GM18511 (cell line): ENCODE data around the gene CLEC4D.
"Not testable (repeated sequence)": the region's sequence is repeated elsewhere in the genome, so short reads cannot be mapped to it uniquely, and the experiment has no call there.

Source experiments
- ATAC-seq: cut with Tn5 transposase; IDR thresholded peaks from one replicate; pipeline ENCODE4 v1.9.1; 2021; ENCODE audit warnings: mild to moderate bottlenecking, moderate library complexity; ENCODE audit not compliant: unreplicated experiment

The CLEC4D gene

GRCh38 chr12:8513256-8513655, at the start of gene CLEC4D:
Gene CLEC4D, plus strand, starts transcription at chr12:8513503. Its CDS starts 230 bp downstream, at chr12:8513733.
- ATAC-seq: no peak

GRCh38 chr12:8465301-8465996, 47.9 kb upstream of the CLEC4D start:
- ATAC-seq: no peak

DNA sequence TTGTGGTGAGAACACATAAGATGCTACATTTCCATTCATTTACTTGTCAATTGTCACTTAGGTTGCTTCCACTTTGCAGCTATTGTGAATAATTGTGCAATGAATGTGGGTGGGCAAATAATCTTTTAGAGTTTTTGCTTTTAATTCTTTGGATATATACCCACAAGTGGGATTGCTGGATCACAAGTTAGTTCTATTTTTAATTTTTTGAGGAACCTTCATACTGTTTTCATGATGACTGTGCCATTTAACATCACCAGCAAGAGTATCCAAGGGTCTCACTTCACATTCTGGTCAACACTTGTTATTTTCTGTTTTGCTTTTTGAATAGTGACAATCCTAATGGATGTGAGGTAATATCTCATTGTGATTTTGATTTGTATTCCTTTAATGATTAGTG, 47.1 kb upstream of the CLEC4D start:
- no peak for ATAC-seq

DNA sequence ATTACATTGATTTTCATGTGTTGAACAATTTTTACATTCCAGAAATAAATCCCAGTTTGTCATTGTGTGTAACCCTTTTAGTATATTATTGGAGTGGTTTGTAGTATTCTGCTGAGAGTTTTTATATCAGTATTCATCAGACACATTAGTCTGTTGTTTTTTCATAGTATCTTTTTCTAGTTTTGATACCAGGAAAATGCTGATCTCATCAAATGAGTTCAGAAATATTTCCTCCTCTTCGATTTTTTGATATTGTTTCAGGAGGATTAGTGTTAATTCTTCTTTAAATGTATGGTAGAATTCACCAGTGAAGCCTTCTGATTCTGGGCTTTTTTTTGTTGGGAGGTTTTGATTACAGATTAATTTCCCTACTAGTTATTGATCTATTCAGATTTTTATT, 42.2 kb upstream of the CLEC4D start:
- no peak for ATAC-seq

DNA sequence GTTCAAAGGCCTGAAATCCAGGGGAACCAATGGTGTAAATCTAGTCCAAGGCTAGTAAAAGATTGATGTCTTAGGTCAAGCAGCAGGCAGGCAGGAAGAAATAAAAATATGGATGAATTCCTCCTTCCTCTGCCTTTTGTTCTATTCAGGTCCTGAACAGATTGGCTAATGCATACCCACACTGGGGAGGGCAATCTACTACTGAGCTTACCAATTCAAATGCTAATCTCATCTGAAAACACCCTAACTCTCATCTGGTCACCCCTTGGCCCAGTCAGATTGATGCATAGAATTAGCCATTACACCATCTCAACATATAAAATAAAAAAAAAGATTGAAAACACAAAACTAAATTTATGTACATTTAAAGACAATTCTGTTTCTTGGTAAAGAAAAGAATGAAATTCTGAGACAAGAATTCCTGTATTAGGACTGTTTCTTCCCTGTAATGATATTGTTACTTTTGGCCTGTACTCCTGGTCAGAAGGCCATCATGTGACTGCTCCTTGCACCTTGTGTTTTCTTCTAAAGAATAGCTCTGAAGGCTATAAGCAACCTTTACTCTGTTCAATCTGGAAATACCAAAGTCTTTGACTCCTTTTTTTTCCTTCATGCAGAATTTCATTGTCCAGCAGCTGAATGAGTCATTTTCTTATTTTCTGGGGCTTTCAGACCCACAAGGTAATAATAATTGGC, 37.6 kb upstream of the CLEC4D start:
- ATAC-seq: no peak

DNA sequence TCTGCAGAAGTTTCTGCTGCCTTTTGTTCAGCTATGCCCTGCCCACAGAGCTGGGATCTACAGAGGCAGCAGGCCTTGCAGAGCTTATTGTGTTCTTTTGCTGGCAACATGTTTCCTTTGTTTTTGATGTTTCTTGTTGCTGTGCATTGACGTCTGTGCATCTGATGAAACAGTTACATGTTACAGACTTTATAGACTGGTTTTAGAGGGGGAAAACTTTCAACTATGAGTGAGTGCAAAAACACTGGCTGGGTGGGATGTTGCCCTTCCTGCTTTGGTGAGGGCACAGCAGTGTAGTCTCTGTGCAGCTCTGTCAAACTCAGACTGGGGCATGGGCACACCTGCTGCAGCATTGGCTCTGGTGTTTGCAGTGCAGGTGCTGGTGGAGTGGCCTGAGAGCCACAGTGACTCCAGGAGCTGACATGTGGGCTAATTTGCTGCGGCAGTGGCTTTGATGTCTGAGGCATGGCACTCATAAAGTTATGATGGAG, 30.7 kb upstream of the CLEC4D start:
- ATAC-seq: no peak

DNA sequence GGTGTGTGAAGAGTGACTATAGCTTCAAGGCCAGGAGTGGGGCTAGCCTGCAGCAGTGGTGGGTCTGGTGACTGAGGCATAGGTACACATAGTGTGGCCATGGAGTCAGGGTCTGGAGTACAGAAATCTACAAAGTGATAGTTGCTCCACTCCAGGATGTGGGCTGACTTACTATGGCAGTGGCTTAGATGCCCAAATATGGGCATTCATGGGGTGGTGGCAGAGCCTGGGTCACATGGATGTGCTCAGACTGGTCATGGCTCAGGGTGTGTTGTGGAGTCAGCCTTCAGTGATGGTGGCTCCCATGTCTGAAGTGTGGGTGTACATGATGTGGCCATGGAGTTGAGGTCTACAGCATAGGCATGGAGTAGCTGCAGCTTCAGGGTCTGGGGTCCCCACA, 30.2 kb upstream of the CLEC4D start:
- no peak for ATAC-seq

DNA sequence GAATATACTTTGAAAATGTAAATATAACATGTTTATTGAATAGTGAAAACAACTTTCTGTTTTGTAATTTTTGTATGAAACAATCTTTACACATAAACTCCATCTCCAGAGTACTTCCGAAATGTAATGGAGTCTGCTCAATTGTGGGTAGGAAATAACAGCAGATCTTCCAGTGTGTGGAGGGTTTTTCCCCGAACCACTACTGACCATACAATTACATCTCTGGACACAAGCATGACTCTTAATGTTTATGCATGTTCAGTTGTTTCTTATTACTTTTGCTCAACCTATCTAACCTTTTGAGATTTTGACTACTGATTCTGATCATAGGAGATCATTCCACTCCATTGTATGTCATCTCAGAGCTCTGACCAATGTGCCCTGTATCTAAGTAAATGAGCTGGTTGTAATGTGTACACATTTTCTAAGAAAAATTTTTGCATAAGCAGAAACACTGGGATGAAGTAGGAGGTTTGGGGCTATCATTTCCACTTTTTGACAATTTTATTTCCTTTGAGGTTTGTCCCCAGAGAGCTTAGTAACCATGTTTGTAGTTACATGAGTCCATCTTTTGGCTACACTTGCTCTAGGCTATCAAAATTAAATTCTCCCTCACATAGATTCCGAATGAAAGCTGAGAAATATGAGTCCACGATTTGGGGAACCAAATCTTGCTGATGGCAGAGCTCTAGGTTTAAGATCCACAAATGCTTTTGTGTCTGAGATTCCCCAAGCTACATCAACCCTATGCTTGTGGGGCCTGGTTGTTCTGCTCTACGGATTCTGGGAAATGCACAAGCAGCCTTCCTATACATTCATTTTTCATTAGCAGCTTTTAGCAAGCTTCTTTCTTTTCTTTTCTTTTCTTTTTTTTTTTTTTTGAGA, 21.4 kb upstream of the CLEC4D start:
- no peak for ATAC-seq

DNA sequence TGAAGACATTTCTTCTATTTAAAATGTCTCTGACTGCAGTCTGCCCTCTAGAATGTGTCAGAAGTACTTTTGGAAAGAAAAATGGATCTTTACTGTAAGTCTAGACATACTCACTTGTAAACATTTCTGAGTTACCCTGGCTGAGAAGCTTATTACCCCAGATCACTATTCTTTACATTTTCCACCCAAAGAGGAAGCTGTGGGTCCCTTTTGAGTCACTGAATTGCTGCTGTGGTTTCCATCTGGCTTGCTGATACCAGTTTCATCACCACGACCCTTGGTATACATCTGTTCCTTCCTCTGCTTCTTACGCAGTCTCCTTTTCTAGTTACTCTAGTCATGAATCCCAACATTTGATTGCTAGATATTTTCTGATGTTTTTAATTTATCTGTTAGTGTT, 20.2 kb upstream of the CLEC4D start:
- peak; percentile 98 for ATAC-seq

- ATAC-seq: not testable (repeated sequence)
Measured at GRCh38 chr12:8495671-8496070, 17.6 kb upstream of the CLEC4D start.

GRCh38 chr12:8496074-8496473, 17.2 kb upstream of the CLEC4D start:
- ATAC-seq: not testable (repeated sequence)

DNA sequence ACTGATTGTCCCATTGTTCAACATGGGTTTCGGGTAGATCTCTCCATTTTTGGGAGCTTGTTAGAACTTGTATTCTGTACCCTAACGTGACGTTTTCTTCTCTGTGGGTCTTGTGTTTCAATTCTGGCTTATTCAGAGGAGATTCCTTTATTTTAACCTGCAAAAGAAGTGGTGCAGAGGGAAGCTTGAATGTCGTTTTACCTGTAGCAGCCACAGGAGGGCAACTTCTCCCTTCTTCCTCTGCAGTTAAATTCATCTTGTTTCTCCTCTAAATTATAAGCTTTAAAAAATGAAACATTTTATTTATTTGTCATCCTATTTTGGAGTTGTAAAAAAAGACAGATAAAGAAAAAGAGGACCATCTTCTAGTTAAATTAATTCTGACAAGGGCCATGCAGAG, 13.7 kb upstream of the CLEC4D start:
- ATAC-seq: no peak

- no peak for ATAC-seq
Measured at GRCh38 chr12:8501720-8502119, 11.6 kb upstream of the CLEC4D start.

GRCh38 chr12:8504351-8504750, 9.0 kb upstream of the CLEC4D start:
- no peak for ATAC-seq

GRCh38 chr12:8507596-8507995, 5.7 kb upstream of the CLEC4D start:
- ATAC-seq: no peak

DNA sequence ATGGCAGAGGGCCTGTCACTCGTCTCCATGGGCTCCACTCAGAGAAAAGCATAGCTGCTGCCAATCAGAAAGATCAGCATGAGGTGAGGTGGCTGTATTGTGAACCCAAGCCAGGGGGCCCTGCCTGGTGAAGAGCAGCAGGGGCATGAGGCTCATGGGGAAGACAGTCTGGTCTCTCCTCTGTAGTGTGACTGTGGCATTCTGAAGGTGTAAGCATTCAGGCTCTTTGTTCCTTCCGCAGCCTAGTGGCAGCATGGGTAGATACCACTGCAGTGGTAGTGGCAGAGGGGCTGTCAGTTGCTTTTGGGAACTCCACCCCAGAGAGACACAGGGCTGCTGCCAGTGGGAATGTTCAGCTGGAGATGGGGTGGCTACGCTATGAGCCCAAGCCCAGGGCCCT, 5.1 kb upstream of the CLEC4D start:
- ATAC-seq: no peak

GRCh38 chr12:8508910-8509841, 4.1 kb upstream of the CLEC4D start:
- ATAC-seq: peak; percentile 52

DNA sequence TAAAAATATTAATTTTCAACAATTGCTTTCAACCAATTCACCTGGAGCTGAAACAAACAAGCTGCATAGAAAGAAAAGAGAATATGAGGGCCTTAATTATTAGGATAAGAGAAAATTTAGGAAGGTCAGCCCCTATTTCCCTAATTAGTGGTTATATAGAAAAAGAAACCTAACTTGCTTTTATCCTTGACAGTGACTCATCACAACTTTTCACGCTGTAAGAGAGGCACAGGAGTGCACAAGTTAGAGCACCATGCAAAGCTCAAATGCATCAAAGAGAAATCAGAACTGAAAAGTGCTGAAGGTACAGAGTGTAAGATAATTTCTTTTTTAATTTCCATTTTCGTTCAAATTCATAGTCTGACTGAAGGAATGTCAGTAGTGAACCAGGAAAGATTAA, 4.7 kb downstream of the CLEC4D start:
- no peak for ATAC-seq

DNA sequence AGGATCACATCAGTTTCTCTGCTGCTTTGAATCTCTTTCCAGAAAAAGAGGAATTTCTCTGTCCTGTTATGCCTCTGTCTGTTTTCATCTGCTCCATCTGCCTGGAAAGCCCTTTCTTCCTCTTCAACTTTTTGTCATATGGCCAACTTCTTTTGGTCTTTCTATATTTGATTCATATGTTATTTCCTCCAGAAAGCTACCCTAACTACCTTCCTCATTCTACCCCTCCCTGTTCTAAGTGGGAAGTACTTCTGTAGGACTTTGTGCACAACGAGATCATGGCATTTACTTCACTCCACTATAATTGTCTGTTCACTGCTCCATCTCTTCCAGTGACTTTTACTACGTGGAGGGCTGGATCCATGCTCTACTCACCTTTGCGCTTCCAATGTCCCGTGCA, 5.9 kb downstream of the CLEC4D start:
- ATAC-seq: no peak
